AG04449 (cell line): ENCODE measurements around the gene C6orf141.

Experiments used
- CTCF ChIA-PET: fragments of 350-600 bp; formaldehyde crosslinking; extraction: SDS; loops from one replicate; lab custom pipeline; 2021; ENCODE audit warnings: antibody characterized with exemption; lab: Yijun Ruan, JAX
- POLR2A ChIA-PET: fragments of 400-600, 350-600 bp; formaldehyde crosslinking; extraction: SDS; loops from one replicate; lab custom pipeline; 2020; ENCODE audit warnings: antibody characterized with exemption, inconsistent platforms; lab: Yijun Ruan, JAX
- DNase-seq: peaks from one replicate; pipeline ENCODE4 v3.0.0-alpha.2; 2010; ENCODE audit warnings: low read depth, low spot score
- H3K4me3 ChIP-seq: 2 replicates; pipeline ENCODE4 v1.5.1; 2011; ENCODE audit warnings: low read depth, mild to moderate bottlenecking, control low read depth, low read length
- CTCF ChIP-seq: IDR thresholded peaks from one replicate; pipeline ENCODE4 v1.5.1; 2011; ENCODE audit warnings: mild to moderate bottlenecking, moderate library complexity, low read length, control low read depth, inconsistent platforms; ENCODE audit not compliant: insufficient read depth; ENCODE audit errors: missing control alignments

Gene C6orf141

GRCh38 chr6:49514571-49515484 is 35.6 kb upstream of the C6orf141 start:
- no peak for DNase-seq
- TF ChIP-seq CTCF, result no peak
- ChIA-PET CTCF (interaction anchor here (1.9 to 3.2 kb wide), 3 partner anchors 17 to 92 kb away, joined by 4 to 11 read pairs (median 7); no protein-coding TSS in a partner anchor), POLR2A (no interaction called here)
- no peak overlapping the region for H3K4me3 ChIP-seq

DNA sequence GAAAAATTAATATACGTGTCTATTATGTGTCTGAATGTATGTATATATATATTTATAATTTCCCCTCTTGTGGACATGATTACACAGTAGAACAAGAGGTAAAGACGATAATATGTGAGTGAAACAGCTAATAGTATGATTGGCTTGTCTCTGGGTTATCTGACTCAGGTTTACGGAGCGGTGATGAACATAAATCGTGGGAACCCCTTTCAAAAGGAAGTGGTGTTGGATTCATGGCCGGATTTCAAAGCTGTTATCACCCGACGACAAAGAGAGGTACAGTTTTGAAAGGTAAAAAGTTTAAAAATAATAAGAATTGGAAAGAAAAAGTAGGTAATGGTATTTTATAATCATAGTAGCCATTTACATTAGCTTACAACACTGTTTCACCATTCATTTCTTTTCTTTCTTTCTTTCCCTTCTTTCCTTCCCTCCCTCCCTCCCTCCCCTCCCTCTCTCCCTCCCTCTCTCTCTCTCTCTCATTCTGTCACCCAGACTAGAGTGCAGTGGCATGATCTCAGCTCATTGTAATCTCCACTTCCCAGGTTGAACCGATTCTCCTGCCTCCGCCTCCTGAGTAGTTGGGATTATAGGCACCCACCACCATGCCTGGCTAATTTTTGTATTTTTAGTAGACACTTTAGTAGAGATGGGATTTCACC is 34.9 kb upstream of the C6orf141 start:
- no peak for DNase-seq
- ChIA-PET CTCF (interaction anchor here (1.9 to 2.4 kb wide), 2 partner anchors 18 to 91 kb away, joined by 4 to 7 read pairs; no protein-coding TSS in a partner anchor), POLR2A (no interaction called here)
- H3K4me3 ChIP-seq, result no peak overlapping the region
- TF ChIP-seq CTCF, result no peak

GRCh38 chr6:49516147-49516505 is 34.3 kb upstream of the C6orf141 start:
- ChIA-PET CTCF (interaction anchor here (1.6 to 2.4 kb wide), 3 partner anchors 16 to 91 kb away, joined by 4 to 7 read pairs (median 4); no protein-coding TSS in a partner anchor), POLR2A (no interaction called here)
- TF ChIP-seq CTCF, result no peak
- no peak for DNase-seq
- H3K4me3 ChIP-seq, result no peak overlapping the region

DNA sequence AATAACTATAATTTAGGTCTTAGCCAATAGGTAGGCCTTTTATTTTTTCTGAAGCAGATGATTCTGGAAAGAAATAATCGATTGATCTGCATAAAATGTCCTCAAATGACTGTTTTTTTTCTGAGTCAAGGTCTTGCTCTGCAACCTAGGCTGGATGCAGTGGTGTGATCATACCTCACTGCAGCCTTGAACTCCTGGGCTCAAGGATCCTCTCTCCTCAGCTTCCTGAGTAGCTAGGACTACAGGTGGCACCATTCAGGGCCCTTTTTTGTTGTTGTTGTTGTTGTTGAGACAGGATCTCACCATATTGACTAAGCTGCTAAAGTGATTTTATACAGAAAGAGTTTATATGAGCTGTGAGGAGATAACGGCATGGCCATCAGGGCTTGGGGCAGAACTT is 32.5 kb upstream of the C6orf141 start:
- POLR2A ChIA-PET, result no interaction called here
- no peak for TF ChIP-seq CTCF
- CTCF ChIA-PET, result interaction anchor here (1.9 to 2.3 kb wide), 2 partner anchors 14 to 89 kb away, joined by 6 to 13 read pairs; no protein-coding TSS in a partner anchor
- no peak for DNase-seq
- H3K4me3 ChIP-seq, result no peak overlapping the region

DNA sequence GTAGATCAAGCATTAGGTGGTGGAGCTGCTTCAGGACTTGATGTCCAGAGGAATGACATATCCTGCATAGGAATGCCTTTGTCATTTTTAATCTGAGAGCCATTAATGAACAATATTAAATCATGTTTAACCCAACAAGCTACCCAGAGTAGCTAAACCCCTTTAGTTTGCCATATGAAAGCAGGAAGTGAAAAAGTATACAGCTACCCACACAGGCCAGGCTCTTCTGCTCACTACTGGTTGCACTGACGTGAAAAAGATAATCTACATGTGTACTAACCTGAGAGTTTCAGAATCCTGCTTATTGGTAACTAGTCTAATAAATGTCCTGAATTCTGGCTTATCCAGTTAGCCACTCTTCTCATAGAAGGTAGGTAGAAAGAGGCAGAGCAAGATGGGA is 30.8 kb upstream of the C6orf141 start:
- DNase-seq, result no peak
- TF ChIP-seq CTCF, result no peak
- POLR2A ChIA-PET, result no interaction called here
- H3K4me3 ChIP-seq, result no peak overlapping the region
- CTCF ChIA-PET, result interaction anchor here (1.9 to 2.3 kb wide), 2 partner anchors 12 to 87 kb away, joined by 6 to 13 read pairs; no protein-coding TSS in a partner anchor
